NCI-H2107 treated with DMSO at 0.1 percent for 48 hours (cell line): ENCODE results near the gene SP3.

Experiments used
- DNase-seq: peaks from one replicate; lab custom pipeline; 2025; ENCODE audit not compliant: unreplicated experiment; lab: John Stamatoyannopoulos, UW

The SP3 gene

GRCh38 chr2:173943738-173944137, 21.4 kb downstream of the SP3 start:
- DNase-seq: no peak

GRCh38 chr2:173942861-173943523, 22.2 kb downstream of the SP3 start:
- no peak for DNase-seq

GRCh38 chr2:173941567-173941966, 23.6 kb downstream of the SP3 start:
- DNase-seq: no peak

GRCh38 chr2:173940208-173941020, 24.8 kb downstream of the SP3 start:
- peak; percentile 48 for DNase-seq

- DNase-seq: no peak
Measured at GRCh38 chr2:173938700-173939384, 26.3 kb downstream of the SP3 start.

- DNase-seq: no peak
Measured at GRCh38 chr2:173935305-173935704, 29.9 kb downstream of the SP3 start.

- peak; percentile 44 for DNase-seq
Measured at GRCh38 chr2:173934895-173935294, 30.3 kb downstream of the SP3 start.

GRCh38 chr2:173931751-173932150, 33.4 kb downstream of the SP3 start:
- DNase-seq: no peak

GRCh38 chr2:173929441-173929840, 35.7 kb downstream of the SP3 start:
- no peak for DNase-seq

GRCh38 chr2:173926875-173927274, 38.3 kb downstream of the SP3 start:
- no peak for DNase-seq

- no peak for DNase-seq
Measured at GRCh38 chr2:173924285-173924684, 40.9 kb downstream of the SP3 start.

GRCh38 chr2:173922760-173923159, 42.4 kb downstream of the SP3 start:
- DNase-seq: no peak

GRCh38 chr2:173922068-173922467, 43.1 kb downstream of the SP3 start:
- DNase-seq: no peak

- DNase-seq: no peak
Measured at GRCh38 chr2:173914055-173914927, 50.9 kb downstream of the SP3 start.

GRCh38 chr2:173909846-173910245, 55.3 kb downstream of the SP3 start:
- DNase-seq: no peak

GRCh38 chr2:173906626-173907025, 58.5 kb downstream of the SP3 start:
- no peak for DNase-seq

- DNase-seq: no peak
Measured at GRCh38 chr2:173903601-173904394, 61.4 kb downstream of the SP3 start.

- no peak for DNase-seq
Measured at GRCh38 chr2:173898996-173899395, 66.2 kb downstream of the SP3 start.

- no peak for DNase-seq
Measured at GRCh38 chr2:173898178-173898668, 67.0 kb downstream of the SP3 start.

- DNase-seq: no peak
Measured at GRCh38 chr2:173896755-173897154, 68.4 kb downstream of the SP3 start.
